AG10803 (cell line): ENCODE measurements around the gene SESN2.

Experiments used
- DNase-seq: peaks from one replicate; pipeline ENCODE4 v3.0.0; 2010; ENCODE audit warnings: low read depth
- H3K4me3 ChIP-seq: 2 replicates; pipeline ENCODE4 v1.5.1; 2011; ENCODE audit warnings: mild to moderate bottlenecking, low read length, control low read depth
- CTCF ChIP-seq: conservative IDR thresholded peaks from 2 replicates; pipeline ENCODE4 v1.5.1; 2011; ENCODE audit warnings: mild to moderate bottlenecking, low read length, control low read depth, inconsistent platforms

SESN2 gene

GRCh38 chr1:28259252-28259933 lies at the start of gene SESN2:
TSS of gene SESN2 (plus strand) at chr1:28259518. CDS start at chr1:28259848, 330 bp downstream.
- TF ChIP-seq CTCF, result no peak
- DNase-seq, result peak; percentile 99
- peak within 1 kb of the TSS; percentile 94 for H3K4me3 ChIP-seq

GRCh38 chr1:28209700-28210099 lies 49.6 kb upstream of the SESN2 start:
- no peak for DNase-seq
- H3K4me3 ChIP-seq, result no peak overlapping the region
- no peak for TF ChIP-seq CTCF

- no peak for TF ChIP-seq CTCF
Observed at GRCh38 chr1:28213315-28213714, 46.0 kb upstream of the SESN2 start.

GRCh38 chr1:28229089-28229488 lies 30.2 kb upstream of the SESN2 start:
- no peak overlapping the region for H3K4me3 ChIP-seq
- TF ChIP-seq CTCF, result no peak
- DNase-seq, result no peak

More at GRCh38 chr1:28213315-28213714, 46.0 kb upstream of the SESN2 start:
- H3K4me3 ChIP-seq, result no peak overlapping the region
- no peak for DNase-seq

GRCh38 chr1:28229996-28230395 lies 29.3 kb upstream of the SESN2 start:
- peak; percentile 37 for DNase-seq
- TF ChIP-seq CTCF, result no peak
- no peak overlapping the region for H3K4me3 ChIP-seq

- DNase-seq, result peak; percentile 88
- TF ChIP-seq CTCF, result no peak
- H3K4me3 ChIP-seq, result peak within 1 kb of the TSS; percentile 95
Observed at GRCh38 chr1:28232558-28233263, 26.6 kb upstream of the SESN2 start, which contains the start of gene DNAJC8. TSS of gene DNAJC8 (minus strand) at chr1:28233029. CDS start at chr1:28232998, 31 bp downstream.

GRCh38 chr1:28233264-28233606 lies 26.1 kb upstream of the SESN2 start:
- H3K4me3 ChIP-seq, result peak overlapping the region; percentile 95
- TF ChIP-seq CTCF, result no peak
- no peak for DNase-seq
